OCI-LY7 (cell line): Measurements from ENCODE around the gene MATR3. TPM values are rescaled to one million over a fixed set of nuclear protein-coding genes. Genes with fewer than 3 reads are reported as not detected.

ENCODE experiments used
- BruUV-seq: library from RNA; stranded (reverse); fragments of 400-500 nt; replicated peaks from 2 replicates; lab custom pipeline; 2021; lab: Mats Ljungman, UMichigan
- CTCF ChIA-PET: fragments of 300-600 bp; sonication (Branson Sonifier 250); formaldehyde crosslinking; loops from one replicate; lab custom pipeline; 2022; ENCODE audit warnings: antibody characterized with exemption; ENCODE audit not compliant: unreplicated experiment; lab: Charles Lee
- POLR2A ChIA-PET: fragments of 300-600 bp; sonication (Branson Sonifier 250); formaldehyde crosslinking; loops from one replicate; lab custom pipeline; 2022; ENCODE audit warnings: antibody characterized with exemption; lab: Charles Lee
- DNase-seq: peaks from one replicate; pipeline ENCODE4 v3.0.0-alpha.2; 2015; ENCODE audit warnings: low spot score
- H2AFZ ChIP-seq: fragments of 200-600 bp; sonication (generic), shearing (Covaris generic); 2 replicates; pipeline ENCODE4 v1.6.1; 2014; ENCODE audit warnings: mild to moderate bottlenecking, antibody characterized with exemption, low read length, moderate library complexity
- H3K27ac ChIP-seq: fragments of 200-600 bp; sonication (generic); 2 replicates; pipeline ENCODE4 v1.5.1; 2014; ENCODE audit warnings: mixed run types, low read depth, mild to moderate bottlenecking, moderate library complexity, low read length, inconsistent platforms; ENCODE audit not compliant: poor library complexity, severe bottlenecking
- H3K36me3 ChIP-seq: fragments of 200-600 bp; sonication (generic); 2 replicates; pipeline ENCODE4 v1.6.1; 2014; ENCODE audit warnings: mild to moderate bottlenecking, antibody characterized with exemption, low read length, moderate library complexity, mixed read lengths; ENCODE audit not compliant: insufficient read depth
- H3K4me1 ChIP-seq: fragments of 200-600 bp; sonication (generic); 2 replicates; pipeline ENCODE4 v1.5.1; 2014; ENCODE audit warnings: mild to moderate bottlenecking, low read length; ENCODE audit not compliant: insufficient read depth, poor library complexity, severe bottlenecking
- H3K4me2 ChIP-seq: fragments of 200-600 bp; sonication (generic); 2 replicates; pipeline ENCODE4 v1.6.1; 2014; ENCODE audit warnings: mild to moderate bottlenecking, low read length
- H3K4me3 ChIP-seq: fragments of 200-600 bp; sonication (generic); 2 replicates; pipeline ENCODE4 v1.5.1; 2014; ENCODE audit warnings: mild to moderate bottlenecking, low read depth, low read length; ENCODE audit not compliant: poor library complexity, severe bottlenecking
- H3K79me2 ChIP-seq: fragments of 200-600 bp; sonication (generic); 2 replicates; pipeline ENCODE4 v1.6.1; 2016; ENCODE audit warnings: low read depth, mild to moderate bottlenecking, low read length, moderate library complexity, mixed read lengths; ENCODE audit not compliant: insufficient read depth
- H3K9me2 ChIP-seq: fragments of 200-600 bp; sonication (generic); 2 replicates; pipeline ENCODE4 v1.6.1; 2016; ENCODE audit warnings: mild to moderate bottlenecking, low read length, mixed read lengths; ENCODE audit not compliant: insufficient read depth
- H3K9me3 ChIP-seq: fragments of 200-600 bp; sonication (generic); 2 replicates; pipeline ENCODE4 v1.6.1; 2014; ENCODE audit warnings: mild to moderate bottlenecking, mixed run types, low read length, mixed read lengths
- H4K20me1 ChIP-seq: fragments of 200-600 bp; sonication (generic); 2 replicates; pipeline ENCODE4 v1.6.1; 2014; ENCODE audit warnings: mild to moderate bottlenecking, antibody characterized with exemption, low read length, moderate library complexity, mixed read lengths; ENCODE audit not compliant: insufficient read depth
- CTCF ChIP-seq: fragments of 200-600 bp; sonication (generic); conservative IDR thresholded peaks from 2 replicates; pipeline ENCODE4 v1.5.1; 2014; ENCODE audit warnings: mild to moderate bottlenecking, antibody characterized with exemption, low read length, moderate library complexity, mixed read lengths
- EZH2phosphoT487 ChIP-seq: fragments of 200-600 bp; sonication (generic); IDR thresholded peaks from 2 replicates; pipeline ENCODE4 v1.6.1; 2018; ENCODE audit warnings: low read depth, borderline replicate concordance, mild to moderate bottlenecking, mixed run types, antibody characterized with exemption, low read length, moderate library complexity, mixed read lengths
- intact Hi-C: fragments of 100-400 bp; cut with micrococcal nuclease; formaldehyde crosslinking; loops from one replicate; pipeline ENCODE4 v1.10.0; 2022; ENCODE audit not compliant: unreplicated experiment
- total RNA-seq, 2 experiments: library from RNA; depleted of rRNA in 1 of 2; stranded (reverse); fragments of >200 nt in 1 of 2; shearing (Covaris generic) in 1 of 2; gene quantifications; 2 replicates each; pipeline ENCODE4 v1.2.3, GENCODE V29; 2014 to 2022

The MATR3 gene
- total RNA-seq, 2 experiments from 2014 or later = 205 to 270 TPM

- TF ChIP-seq CTCF (no peak), EZH2phosphoT487 (no peak)
- H2AFZ ChIP-seq = no peak overlapping the region
- peaks cover 61% of the 10 kb centered on the region for H3K4me1 ChIP-seq
- intact Hi-C loops = loop anchor here (10.0 kb wide), 2 partner anchors 269 to 721 kb away; partner anchors contain the start of genes HSPA9 and UBE2D2
- DNase-seq = no peak
- H3K27ac ChIP-seq = no peak overlapping the region
- H3K4me3 ChIP-seq = peak overlapping the region; percentile 97
- peaks cover 78% of the 10 kb centered on the region for H3K79me2 ChIP-seq
- BruUV-seq = no TSS peak
- POLR2A ChIA-PET = interaction anchor here (0.6 to 1.6 kb wide), 7 partner anchors 9 to 1346 kb away, joined by 3 to 5 read pairs (median 4); no protein-coding TSS in a partner anchor
- H3K9me2 ChIP-seq = no peaks in the 10 kb centered on the region
- H3K9me3 ChIP-seq = no peaks in the 10 kb centered on the region
- peaks cover 59% of the 10 kb centered on the region for H4K20me1 ChIP-seq
- H3K4me2 ChIP-seq = peak overlapping the region; percentile 94
- H3K36me3 ChIP-seq = peaks cover 72% of the 10 kb centered on the region
- CTCF ChIA-PET = no interaction called here
These were observed 2.7 kb downstream of the MATR3 start for GRCh38 chr5:139296198-139296597.

GRCh38 chr5:139296862-139297326 lies 3.4 kb downstream of the MATR3 start:
- Histone ChIP-seq H3K79me2 (peaks cover 85% of the 10 kb centered on the region), H3K9me3 (no peaks in the 10 kb centered on the region), H3K4me1 (peaks cover 68% of the 10 kb centered on the region), H3K27ac (no peak overlapping the region), H2AFZ (no peak overlapping the region), H3K9me2 (no peaks in the 10 kb centered on the region), H3K4me2 (peak overlapping the region; percentile 94), H3K36me3 (peaks cover 77% of the 10 kb centered on the region), H4K20me1 (peaks cover 66% of the 10 kb centered on the region), H3K4me3 (peak overlapping the region; percentile 97)
- no peak for DNase-seq
- CTCF ChIA-PET = no interaction called here
- intact Hi-C loops = loop anchor here (10.0 kb wide), 2 partner anchors 268 to 722 kb away; partner anchors contain the start of genes HSPA9 and UBE2D2
- TF ChIP-seq CTCF (0 out of 2 replicates have a peak, but pooled peaks have one; percentile 36), EZH2phosphoT487 (no peak)
- no TSS peak for BruUV-seq
- POLR2A ChIA-PET = interaction anchor here (1.0 to 1.6 kb wide), 5 partner anchors 10 to 40 kb away, joined by 3 to 5 read pairs (median 4); no protein-coding TSS in a partner anchor
